Measurements from ENCODE around the gene CYSLTR2.
"Not testable (repeated sequence)": the region's sequence is repeated elsewhere in the genome, so short reads cannot be mapped to it uniquely, and the experiment has no call there.

The CYSLTR2 gene

DNA sequence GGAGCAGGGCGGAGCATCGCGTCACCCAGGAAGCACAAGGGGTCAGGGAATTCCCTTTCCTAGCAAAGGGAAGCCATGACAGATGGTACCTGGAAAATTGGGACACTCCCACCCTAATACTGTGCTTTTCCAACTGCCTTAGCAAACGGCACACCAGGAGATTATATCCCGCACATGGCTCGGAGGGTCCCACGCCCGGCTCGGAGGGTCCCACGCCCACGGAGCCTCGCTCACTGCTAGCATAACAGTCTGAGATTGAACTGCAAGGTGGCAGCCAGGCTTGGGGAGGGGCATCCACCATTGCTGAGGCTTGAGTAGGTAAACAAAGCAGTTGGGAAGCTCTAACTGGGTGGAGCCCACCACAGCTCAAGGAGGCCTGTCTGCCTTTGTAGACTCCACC is 42.9 kb downstream of the CYSLTR2 start:
- not testable (repeated sequence) for DNase-seq

DNA sequence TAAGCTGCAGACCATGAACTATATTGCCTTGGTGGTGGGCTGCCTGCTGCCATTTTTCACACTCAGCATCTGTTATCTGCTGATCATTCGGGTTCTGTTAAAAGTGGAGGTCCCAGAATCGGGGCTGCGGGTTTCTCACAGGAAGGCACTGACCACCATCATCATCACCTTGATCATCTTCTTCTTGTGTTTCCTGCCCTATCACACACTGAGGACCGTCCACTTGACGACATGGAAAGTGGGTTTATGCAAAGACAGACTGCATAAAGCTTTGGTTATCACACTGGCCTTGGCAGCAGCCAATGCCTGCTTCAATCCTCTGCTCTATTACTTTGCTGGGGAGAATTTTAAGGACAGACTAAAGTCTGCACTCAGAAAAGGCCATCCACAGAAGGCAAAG is 53.7 kb downstream of the CYSLTR2 start:
- no peak for DNase-seq

DNA sequence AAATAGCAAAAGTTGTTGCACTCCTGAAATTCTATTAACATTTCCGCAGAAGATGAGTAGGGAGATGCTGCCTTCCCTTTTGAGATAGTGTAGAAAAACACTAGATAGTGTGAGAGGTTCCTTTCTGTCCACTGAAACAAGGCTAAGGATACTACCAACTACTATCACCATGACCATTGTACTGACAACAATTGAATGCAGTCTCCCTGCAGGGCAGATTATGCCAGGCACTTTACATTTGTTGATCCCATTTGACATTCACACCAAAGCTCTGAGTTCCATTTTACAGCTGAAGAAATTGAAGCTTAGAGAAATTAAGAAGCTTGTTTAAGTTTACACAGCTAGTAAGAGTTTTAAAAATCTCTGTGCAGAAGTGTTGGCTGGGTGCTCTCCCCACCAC is 55.0 kb downstream of the CYSLTR2 start:
- no peak for DNase-seq

DNA sequence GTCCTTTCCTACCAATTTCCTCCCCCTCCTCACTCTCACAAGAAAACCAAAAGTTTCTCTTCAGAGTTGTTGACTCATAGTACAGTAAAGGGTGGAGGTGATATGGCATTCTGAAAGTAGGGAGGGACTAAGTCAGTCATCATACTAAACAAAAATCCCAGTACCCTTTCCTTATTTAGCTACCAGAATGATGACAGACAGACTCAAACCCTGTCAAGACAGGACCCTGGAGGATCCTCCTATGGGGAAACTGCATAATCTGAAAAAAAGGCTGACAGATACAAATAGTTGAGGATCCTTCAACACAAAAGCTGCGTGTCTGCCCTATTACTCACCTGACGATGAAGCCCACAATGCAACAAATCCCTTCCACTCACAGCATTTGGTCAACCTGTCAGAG is 55.5 kb downstream of the CYSLTR2 start:
- no peak for DNase-seq

DNA sequence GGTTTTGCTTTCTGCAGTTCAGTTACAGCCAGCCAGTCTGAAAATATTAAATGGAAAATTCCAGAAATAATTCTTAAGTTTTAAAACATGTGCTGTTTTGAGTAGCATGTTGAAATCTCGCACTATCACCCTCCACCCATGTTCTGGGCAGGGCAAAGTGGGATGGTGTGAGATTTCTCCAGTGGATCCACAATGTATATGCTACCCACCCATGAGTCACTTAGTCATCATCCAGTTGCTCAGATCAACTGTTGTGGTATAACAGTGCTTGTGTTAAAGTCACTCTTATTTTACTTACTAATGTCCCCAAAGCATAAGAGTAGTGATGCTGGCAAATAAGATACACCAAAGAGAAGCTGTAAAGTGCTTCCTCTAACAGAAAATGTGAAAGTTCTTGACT is 56.4 kb downstream of the CYSLTR2 start:
- DNase-seq, result no peak

DNA sequence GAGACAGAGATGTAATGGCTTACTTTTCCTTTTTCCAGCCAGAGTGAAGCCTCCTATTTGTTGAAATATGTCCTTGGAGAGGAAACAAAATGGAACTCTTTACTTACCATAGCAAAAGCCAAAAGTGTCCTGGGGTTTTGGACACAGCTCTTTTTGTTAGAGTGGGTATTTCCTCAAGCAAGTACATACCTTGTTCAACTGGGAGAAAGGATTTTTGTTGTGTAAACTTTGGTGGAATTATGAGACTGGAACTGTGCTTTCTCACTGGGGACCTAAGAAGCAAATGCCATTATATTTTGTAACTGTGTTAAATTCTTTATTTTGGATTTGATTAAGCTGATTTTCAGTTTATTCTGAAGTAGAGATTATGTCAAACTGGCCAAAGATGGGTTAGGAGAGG is 58.4 kb downstream of the CYSLTR2 start:
- no peak for DNase-seq

DNA sequence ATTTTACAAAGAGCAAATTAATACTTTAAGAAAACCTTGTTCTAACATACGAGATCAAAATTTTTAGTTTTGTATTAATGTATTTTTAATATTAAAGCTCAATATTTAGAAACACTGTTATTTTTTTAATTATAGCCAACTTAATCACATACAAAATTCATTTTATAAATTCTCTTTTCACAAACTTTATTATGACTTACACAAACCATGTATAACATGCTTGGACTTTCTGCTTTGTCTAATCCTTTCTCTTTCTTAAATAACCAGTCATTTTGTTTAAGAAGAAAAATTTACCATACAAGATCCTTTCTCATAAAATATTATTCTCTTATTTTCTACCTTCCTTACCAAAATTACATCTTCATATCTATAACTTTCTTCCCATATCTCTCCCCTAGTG is 62.2 kb downstream of the CYSLTR2 start:
- no peak for DNase-seq

DNA sequence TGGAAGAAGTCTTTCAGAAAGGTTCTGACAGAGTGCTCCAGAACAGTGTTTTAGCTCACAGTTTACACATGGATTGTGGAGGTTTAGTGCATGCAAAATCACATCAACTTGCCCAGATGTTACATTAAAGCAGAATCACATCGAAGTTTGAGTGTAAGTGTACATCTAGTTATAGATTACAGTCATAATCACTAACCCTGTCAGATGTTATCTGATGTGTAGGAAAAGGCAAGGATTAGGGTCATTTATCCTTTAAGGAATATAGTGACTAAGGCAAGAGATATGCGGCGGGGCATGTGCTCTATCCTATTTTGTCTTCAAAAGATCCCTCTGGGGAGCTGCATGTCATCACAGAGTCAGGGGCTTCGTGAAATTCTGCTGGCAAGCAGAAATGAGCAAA is 66.9 kb downstream of the CYSLTR2 start:
- DNase-seq, result no peak

DNA sequence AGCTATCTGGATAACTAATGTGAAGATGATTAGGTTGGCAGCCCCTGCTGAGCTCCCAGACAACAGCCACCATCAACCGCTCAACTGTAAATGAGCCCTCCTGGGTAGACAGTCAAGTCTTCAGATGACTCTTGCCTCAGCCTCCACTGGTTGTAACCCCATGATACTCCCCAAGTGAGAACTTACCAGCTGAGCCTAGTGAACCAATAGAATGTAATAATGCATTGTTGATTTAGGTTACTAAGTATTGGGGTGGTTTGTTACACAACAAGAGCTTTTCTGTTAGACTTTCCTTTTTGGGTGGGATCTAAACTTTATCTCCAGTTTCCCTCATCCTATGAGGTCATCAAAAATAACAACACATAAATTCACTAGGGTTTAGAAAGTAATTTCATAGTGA is 69.4 kb downstream of the CYSLTR2 start:
- no peak for DNase-seq

DNA sequence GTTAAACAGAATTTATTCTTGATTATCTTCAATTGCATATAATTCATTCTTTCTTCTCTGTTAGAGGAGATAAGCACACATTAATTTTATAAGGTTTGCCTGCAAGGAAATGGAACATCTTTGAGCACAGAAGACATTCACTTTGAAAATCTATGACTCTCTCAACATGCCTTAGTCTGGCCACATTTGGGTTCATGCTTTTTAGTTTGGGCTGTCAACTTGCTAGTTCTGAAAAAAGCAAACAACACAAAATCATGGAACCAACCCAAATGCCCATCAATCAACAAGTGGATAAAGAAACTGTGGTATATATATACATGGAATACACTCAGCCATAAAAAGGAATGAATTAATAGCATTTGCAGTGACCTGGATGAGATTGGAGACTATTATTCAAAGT is 71.5 kb downstream of the CYSLTR2 start:
- no peak for DNase-seq

DNA sequence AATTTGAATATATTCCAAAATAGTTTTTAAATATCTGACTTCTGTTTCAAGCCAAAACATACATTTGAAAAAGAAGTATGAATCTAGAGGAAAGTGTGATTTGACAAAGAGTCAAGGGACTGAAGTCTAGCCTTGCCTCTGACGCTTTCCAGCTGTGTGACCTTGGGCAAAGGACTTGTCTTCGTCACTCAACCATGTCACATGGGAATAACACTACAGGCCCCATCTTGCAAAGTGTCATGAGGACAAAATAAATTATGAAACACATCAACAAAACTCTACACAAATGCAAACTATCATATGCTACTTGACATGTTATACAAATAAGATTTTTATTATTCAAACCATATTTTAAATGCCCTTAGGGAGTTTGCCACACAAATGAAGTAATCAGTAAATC is 73.0 kb downstream of the CYSLTR2 start:
- peak; percentile 33 for DNase-seq

DNA sequence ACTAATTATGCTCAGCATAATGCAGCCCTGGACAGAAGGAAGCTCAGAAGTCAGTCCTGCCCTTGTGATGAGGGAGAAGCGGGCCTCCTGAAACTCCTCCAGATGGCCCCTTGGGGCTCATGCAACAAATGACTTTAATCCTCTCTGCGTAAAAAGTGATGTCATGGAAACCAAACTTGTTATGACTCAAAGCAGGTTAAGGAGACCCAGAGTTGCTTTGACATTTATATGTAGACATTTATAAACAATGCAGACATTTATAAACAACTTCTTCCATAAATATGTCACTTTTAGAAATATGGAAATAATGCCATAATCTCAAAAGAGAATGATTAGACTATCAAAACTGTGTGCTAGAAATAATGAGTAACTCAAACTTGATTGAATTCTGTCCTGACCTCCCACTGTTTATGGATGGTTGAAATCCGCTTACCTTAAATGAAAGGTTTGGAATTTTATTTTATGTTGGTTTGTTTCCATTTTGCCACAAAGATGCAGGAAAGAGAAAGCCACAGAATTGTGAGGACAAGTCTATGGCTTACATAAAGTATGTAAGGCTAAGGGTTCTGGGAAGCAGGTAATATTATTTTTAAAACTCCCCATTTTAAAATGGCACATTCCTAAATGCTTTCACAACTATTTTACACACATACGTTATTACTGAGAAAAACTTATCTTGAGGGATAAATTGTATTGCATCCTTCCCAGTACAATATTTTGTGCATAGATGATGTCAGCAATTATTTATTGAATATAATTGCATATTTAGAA is 73.7 kb downstream of the CYSLTR2 start:
- DNase-seq, result peak; percentile 43

DNA sequence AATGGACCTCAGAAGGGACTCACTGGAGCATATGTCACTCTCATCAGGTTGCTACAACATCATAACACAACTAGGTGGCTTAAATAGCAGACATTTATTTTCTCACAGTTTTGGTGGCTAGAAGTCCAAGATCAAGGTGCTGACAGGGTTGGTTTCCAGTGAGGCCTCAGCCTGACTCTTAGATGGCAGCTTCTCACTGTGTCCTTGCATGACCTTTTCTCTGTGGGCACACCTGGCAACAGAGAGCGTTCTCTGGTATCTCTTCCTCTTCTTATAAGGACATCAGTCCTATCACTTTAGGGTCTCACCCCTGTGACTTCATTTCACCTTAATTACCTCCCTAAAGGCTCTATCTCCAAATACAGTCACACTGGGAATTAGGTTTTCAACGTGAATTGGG is 74.5 kb downstream of the CYSLTR2 start:
- DNase-seq, result no peak

DNA sequence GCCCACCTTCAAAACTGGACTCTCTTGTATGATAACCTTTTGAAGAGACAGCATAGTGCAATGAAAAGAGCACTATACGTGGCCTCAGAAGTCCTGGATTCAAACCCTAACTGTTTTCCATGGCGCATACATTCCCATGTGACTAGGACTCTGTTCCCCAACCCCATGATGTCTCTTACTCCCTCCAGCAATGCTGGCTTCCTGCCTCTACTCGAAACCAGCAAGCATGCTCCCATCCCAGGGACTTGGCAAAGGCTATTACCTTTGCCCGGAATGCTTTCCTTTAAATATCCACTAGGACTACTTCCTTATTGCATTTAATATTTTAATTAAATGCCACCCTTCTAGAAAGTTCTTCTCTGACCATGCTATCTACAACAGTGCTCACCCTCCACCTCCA is 75.1 kb downstream of the CYSLTR2 start:
- DNase-seq, result no peak

DNA sequence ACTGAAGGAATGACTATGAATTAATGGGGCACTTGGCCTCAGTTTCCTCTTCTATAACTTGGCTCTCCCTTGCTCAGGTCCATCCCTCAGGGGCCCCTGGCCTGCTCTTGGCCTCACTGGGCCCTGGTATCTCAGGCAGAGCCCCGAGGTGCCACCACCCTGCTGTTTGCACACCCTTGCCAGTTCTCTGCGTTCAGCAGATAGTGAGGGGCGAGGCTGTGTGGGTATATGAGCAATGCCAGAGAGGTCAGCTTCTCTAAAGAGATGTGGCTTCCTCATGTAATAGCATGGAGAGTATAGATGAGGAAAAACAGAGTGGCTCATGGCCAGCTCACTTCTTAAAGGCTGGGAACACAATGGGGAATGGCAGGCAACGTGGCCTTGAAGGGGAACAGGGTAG is 76.1 kb downstream of the CYSLTR2 start:
- no peak for DNase-seq

DNA sequence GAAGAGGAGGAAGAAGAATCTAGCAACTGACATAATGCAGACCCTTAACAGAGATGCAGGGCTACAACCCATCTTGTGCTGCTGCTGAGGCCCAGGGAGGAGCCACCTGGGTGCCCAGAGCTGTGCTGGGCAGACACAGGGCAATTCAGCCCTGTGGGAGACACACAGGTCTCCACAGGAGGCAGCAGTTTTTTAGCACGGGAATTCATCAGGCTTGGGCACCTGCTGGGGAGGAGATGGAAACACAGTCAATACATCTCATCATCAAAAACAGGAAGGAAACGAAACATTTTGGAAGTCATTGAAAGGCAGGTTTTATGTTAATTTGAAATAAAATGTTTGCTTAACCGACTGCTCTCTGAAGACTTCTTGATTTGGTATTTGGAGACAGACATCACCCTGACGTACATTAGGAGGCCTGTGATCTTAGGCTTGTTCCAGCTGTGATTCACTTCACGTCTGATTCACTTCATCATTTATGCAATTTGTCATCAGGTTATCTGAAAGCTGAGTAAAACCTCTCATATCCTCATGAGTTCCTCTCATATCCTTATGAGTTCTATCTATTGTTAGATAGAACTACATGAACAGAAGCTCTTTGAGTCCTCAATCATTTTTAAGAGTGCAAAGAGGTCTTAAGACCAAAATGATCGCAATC is 77.4 kb downstream of the CYSLTR2 start:
- DNase-seq, result no peak

DNA sequence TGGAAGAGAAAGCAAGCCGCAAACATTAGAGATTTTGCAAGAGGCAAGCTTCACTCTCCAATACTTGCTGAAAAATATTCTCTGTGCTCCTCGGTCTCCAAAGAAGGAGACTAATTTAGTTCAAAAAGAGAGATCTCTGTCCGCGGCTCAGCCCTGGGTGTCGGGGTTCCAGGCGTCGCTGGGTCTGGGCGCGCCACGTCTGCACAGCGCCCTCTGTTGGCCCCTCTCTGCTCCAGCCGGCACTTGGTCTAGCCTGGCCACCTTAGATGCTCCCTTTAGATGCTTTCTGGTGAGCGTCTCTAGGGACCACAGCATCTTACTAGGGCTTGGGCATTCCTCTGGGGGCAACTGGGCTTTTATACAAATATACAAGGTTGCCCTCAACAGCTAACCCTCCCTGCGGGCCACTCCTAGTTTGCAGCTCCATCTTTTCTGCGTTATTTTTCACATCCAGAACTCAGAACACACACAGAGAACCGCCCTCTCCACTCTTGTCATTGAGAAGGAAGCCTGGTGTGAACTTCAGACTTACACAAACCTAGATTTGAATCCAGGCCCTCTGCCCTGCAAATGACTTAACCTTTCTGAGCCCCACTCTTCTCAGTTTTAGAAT is 78.3 kb downstream of the CYSLTR2 start:
- no peak for DNase-seq

DNA sequence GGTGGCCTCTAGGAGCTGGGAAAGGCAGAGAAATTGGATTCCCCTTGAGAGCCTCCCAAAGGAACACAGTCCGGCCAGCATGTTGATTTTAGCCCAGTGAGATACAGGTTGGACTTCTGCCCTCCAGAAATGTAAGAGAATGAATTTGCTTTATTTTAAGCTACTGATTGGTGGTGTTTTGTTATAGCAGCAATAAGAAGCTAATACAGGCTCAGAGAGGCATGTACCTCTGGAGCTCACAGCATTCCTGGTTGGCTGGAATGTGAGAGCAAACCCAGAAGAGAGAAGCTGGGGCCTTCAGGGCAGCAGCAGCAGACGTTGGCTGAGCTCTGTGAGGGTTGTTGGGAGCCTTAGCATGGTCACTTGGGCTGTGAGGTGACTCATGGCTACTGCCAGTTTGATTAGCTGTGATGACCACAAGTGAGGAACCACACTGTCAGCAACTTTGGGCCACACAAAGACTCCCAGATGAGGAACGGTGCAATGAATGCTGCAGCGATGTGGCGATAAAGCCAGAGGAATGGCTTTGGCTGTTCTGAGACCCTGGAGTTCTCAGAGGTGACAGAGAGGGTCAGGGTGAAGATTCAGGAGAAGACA is 80.1 kb downstream of the CYSLTR2 start:
- no peak for DNase-seq

DNA sequence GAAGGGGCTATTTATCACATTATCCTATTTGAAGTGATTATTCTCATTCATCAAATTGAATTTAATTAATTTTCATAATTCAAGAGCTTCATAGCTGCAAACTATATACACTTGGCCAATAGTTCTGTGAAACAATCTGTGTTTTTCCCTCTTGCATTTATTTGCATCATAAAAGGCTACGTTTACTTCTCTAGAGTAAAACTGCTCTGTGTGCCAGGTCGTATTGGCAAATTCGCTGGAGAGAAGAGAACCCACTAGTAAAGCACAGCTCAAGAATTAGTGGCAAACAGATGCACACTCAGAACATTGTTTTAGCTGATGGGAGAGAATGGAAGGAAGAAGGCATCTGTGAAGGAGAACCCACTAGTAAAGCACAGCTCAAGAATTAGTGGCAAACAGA is 81.8 kb downstream of the CYSLTR2 start:
- DNase-seq, result no peak

DNA sequence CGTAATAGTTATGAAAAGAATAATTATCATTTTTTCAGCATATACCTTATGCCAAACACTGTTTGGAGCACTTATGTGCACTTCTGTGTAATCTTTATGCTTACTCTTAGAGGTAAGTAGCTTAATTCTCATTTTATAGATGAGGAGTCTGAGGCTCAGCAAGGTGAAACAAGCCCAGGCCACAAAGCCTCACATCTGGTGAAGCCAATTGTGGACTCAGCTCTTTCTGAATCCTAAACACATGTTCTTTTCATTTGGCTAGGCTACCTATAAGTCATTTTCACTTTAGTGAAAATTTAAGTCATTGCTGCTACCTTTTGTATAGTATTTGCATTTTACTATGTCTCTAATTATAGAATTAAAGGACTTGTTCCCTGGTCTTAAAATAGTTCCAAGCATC is 84.0 kb downstream of the CYSLTR2 start:
- DNase-seq, result no peak

DNA sequence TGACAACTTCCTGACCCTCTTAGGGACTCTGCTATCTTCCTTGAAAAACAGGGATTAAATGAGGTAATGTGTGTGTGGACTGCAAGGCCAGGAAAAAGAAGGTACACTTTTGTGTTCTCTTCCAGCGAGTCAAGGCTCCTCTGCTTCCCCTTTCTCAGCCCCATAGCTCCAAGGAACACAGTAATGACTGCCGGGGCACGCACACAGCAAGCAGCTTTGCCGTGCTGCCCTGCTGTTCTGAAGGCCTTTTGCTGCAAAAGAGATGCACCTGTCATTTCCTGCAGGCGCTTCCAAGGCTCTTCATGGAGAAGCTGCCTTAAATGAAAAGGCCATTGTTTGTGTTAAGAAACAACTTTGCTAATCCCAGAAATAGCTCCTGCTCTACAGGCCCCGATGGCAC is 84.6 kb downstream of the CYSLTR2 start:
- no peak for DNase-seq

DNA sequence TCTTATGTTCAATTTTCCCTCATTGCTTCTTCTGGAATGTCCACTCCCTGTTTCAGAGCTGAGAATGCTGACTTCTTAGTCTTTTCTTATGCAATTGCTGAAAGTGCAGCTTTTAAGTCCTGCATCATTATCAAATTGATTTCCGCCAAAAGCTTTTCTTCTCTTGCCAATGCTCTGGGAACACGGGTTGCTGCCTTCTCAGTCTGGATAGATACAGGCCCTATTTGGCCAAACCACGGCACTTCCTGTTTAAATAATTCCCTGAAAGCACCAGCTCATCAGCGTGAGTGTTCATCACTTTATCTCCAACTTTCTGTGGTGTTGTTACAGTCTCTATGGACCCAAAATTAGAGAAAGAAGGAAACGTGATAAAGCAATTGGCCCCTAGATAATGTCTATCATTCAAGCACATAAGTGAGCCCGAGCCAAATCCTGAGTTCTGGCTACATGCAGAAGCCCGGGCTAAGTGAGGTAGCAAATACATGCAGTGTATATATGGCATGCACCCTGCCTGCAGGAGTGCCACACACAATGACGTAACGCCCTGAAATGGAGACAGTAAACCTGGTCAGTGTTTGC is 85.7 kb downstream of the CYSLTR2 start:
- DNase-seq, result no peak

DNA sequence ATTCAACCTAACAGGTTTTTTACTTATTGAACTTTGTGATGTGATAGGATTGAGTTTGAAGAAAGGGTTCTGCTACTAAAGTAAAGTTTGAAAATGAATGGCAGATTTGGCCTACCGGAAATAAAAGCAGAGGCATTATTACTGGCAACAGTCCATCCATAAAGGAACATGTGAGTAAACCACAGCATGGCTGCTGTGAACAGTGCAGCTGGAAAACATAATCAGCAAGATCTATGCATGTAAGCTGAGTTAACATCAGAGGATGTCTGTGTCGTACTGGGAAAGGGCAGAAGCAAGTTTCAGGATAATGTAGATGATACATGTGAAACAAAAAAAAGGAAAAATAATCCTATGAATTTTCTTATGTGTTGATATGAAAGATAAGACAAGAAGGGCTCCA is 87.6 kb downstream of the CYSLTR2 start:
- DNase-seq, result no peak

DNA sequence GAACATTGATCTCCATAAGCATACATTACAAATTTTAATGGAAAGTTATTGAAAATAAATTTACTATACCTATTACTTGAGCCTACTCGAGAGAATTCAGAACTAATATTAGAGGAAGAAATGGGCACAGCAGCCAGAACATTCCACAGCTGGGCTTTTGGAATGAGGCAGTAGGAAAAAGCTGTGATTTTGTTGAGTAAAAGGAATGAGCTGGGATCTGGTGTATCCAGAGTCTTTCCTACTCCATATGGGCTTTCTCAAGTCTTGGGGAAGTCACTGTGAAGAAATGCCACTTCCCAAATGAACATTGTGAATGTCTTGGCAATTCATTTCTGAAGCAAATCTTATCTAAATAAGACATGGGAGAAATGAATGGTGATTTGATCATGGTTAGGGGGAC is 93.1 kb downstream of the CYSLTR2 start:
- DNase-seq, result no peak
